Vagina (tissue), 2 donors: ENCODE results near the gene TRAF1. TPM values are rescaled to one million over a fixed set of nuclear protein-coding genes. Genes with fewer than 3 reads are reported as not detected.
A peak's percentile ranks its signal among the peaks of the same experiment; 100 is the strongest.

Experiments
- DNase-seq, 2 donors: peaks; one replicate each; pipeline ENCODE4 v3.0.0-alpha.2; 2017; ENCODE audit errors: extremely low spot score in 2 of 2
- H3K27ac ChIP-seq: fragments of 200-600 bp; sonication (generic); one replicate; pipeline ENCODE4 v1.5.1; 2019
- H3K27me3 ChIP-seq: fragments of 200-600 bp; sonication (generic); one replicate; pipeline ENCODE4 v1.5.1; 2019
- H3K36me3 ChIP-seq, 2 donors: fragments of 200-600 bp; sonication (generic); one replicate each; pipeline ENCODE4 v1.5.1; 2017 to 2019
- H3K4me1 ChIP-seq: fragments of 200-600 bp; sonication (generic); one replicate; pipeline ENCODE4 v1.5.1; 2019
- H3K4me3 ChIP-seq, 2 donors: fragments of 200-600 bp; sonication (generic); 1 replicate in 1 of 2; 2 replicates in 1 of 2; pipeline ENCODE4 v1.5.1; 2016 to 2019
- H3K9me3 ChIP-seq: fragments of 200-600 bp; sonication (generic); one replicate; pipeline ENCODE4 v1.5.1; 2019
- CTCF ChIP-seq, 3 experiments: fragments of 450-650 bp in 2 of 3; fragments of 200-600 bp in 1 of 3; sonication (generic) in 1 of 3; IDR thresholded peaks; one replicate each; pipeline ENCODE4 v1.5.1; 2017 to 2019; ENCODE audit warnings: antibody characterized with exemption in 3 of 3, mild to moderate bottlenecking in 2 of 3, moderate library complexity in 2 of 3
- POLR2A ChIP-seq, 2 donors: fragments of 450-650 bp; IDR thresholded peaks; one replicate each; pipeline ENCODE4 v1.6.1; 2017; ENCODE audit warnings: antibody characterized with exemption in 2 of 2, mild to moderate bottlenecking in 2 of 2, moderate library complexity in 2 of 2
- POLR2AphosphoS5 ChIP-seq, 2 donors: sonication (generic); formaldehyde crosslinking; IDR thresholded peaks; one replicate each; pipeline ENCODE4 v1.9.0; 2017; ENCODE audit warnings: antibody characterized with exemption in 2 of 2, mild to moderate bottlenecking in 2 of 2, low read depth in 1 of 2; ENCODE audit not compliant: insufficient read depth in 1 of 2
- intact Hi-C: fragments of 100-400 bp; cut with DNase I; formaldehyde crosslinking; loops from one replicate; pipeline ENCODE4 v1.15.1; 2023
- total RNA-seq: library from RNA; depleted of rRNA; stranded (reverse); fragments of >200 nt; gene quantifications from one replicate; pipeline ENCODE4 v1.2.3, GENCODE V29; 2016

Gene TRAF1
- total RNA-seq, 1 donor from 2014 or later: 6.9 TPM

DNA sequence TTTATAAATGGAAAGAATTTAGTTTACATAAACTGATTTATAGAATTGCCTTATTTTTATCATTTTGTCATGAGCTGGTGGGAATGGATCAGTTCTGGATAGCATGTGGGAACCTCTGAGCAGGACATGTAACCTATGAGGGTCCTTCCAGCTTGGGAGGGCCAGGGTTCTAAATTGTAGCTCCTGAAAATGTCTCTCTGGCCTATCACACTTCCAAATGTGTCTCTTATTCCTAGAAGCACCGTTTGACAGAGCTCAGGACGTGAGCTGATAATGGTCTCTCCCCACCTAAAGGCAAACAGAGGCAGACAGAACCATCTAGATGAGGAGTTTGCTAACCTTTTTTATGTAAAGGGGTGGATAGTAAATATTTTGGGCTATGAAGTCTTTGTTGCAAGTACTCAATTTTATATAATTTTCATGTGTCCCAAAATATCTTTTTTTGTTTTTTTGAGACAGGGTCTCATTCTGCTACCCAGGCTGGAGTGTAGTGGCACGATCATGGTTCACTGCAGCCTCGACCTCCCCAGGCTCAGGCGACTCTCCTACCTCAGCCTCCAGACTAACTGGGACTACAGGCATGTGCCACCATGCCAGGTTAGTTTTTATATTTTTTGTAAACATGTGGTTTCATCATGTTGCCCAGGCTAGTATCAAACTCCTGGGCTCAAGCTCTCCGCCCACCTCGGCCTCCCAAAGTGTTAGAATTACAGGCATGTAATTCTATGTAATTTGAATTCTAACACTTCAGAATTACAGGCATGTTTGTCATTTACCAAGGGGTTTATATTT lies 4.0 kb downstream of the TRAF1 start:
- no peak for TF ChIP-seq POLR2AphosphoS5 (IDR thresholded peaks at IDR 0.05; ENCODE audit: insufficient read depth in 1 of 2, low read depth in 1 of 2)
- TF ChIP-seq CTCF (IDR thresholded peaks at IDR 0.05): no peak
- TF ChIP-seq POLR2A (IDR thresholded peaks at IDR 0.05): no peak
- no peaks in the 10 kb centered on the region for H3K36me3 ChIP-seq
- no peak overlapping the region for H3K4me3 ChIP-seq
- intact Hi-C loops: no loop called here
- H3K9me3 ChIP-seq: no peaks in the 10 kb centered on the region
- DNase-seq: no peak
- H3K27ac ChIP-seq: no peak overlapping the region
- H3K27me3 ChIP-seq: no peaks in the 10 kb centered on the region
- peaks cover 17% of the 10 kb centered on the region for H3K4me1 ChIP-seq

DNA sequence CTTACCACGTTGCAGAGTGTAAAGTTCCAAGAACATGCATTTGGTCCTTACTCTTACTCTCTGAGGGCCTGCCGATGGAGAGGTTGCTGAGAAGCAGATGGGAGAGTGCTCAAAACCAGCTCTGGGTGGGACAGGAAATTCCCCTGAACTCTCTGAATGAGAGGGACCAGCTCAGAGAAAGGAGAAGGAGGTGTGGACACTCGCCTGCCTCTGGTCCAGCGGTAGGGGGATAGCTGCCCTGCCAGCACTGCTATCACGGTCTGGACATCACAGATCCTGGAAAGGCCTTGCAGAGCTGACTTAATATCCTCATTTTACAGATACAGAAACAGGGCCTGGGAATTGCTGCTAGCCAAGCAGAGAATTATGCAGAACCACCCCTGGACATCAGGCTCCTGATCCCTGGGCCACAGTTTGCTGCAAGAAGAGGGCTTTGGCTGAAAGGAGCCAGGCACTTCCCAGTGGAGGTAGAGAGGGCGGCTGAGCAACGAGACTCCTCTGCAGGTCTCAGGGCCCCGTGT lies 4.9 kb downstream of the TRAF1 start:
- intact Hi-C loops: no loop called here

GRCh38 chr9:120920806-120921178 lies 5.8 kb downstream of the TRAF1 start:
- TF ChIP-seq POLR2AphosphoS5 (IDR thresholded peaks at IDR 0.05; ENCODE audit: insufficient read depth in 1 of 2, low read depth in 1 of 2) (no peak), POLR2A (IDR thresholded peaks at IDR 0.05) (no peak), CTCF (IDR thresholded peaks at IDR 0.05) (no peak)
- H3K4me1 ChIP-seq: peaks cover 34% of the 10 kb centered on the region

More for the DNA sequence above, 4.9 kb downstream of the TRAF1 start:
- H3K27me3 ChIP-seq: no peaks in the 10 kb centered on the region
- H3K4me1 ChIP-seq: peaks cover 24% of the 10 kb centered on the region
- no peaks in the 10 kb centered on the region for H3K9me3 ChIP-seq
- no peak for DNase-seq
- no peak overlapping the region for H3K4me3 ChIP-seq
- peak overlapping the region; percentile 83 for H3K27ac ChIP-seq
- no peaks in the 10 kb centered on the region for H3K36me3 ChIP-seq
- no peak for TF ChIP-seq POLR2A (IDR thresholded peaks at IDR 0.05)
- no peak for TF ChIP-seq POLR2AphosphoS5 (IDR thresholded peaks at IDR 0.05; ENCODE audit: insufficient read depth in 1 of 2, low read depth in 1 of 2)
- TF ChIP-seq CTCF (IDR thresholded peaks at IDR 0.05): no peak

DNA sequence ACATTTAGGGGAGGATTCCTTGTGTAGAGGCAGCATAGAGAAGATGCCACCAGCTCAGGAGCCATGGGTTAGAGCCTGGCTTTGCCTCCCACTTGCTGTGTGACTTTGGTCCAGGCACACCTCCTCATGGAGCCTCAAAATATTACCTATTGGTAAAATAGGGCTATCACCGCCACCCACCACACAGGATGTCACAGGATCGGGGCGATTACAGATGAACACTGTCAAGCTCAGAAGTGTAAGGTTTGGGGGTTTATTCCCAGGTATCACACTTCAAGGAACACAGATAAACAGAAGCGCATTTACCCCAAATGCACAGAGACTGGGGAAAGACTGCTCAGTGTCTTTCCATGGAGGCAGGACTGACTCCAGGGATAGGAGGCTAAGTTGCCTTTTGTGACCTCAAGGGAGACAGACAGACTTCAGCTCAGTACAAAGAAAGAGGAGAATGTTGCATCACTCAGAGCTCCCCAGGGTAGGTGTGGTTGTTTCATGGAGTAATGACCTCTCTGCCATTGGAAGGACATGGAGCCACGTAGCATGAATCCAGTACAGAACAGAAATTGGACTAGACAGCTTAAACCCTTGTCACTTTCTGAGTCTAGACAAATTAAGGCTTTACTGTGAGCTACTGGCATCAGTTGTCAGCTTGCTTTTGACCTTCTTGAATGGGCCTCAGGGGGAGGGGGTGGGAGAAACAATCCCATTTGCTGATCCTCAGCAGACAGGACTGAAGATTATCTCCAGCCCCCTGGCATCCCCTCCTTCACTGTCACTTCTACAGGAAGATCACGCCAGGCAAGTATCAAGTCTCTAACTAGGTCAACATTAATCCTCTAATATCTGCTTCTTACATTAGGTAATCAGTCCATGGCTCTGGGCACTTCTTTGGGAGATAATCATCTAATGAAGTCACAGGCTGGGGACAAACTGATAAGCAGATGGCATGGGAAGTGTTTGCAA lies 6.5 kb downstream of the TRAF1 start:
- DNase-seq: no peak
- no peaks in the 10 kb centered on the region for H3K9me3 ChIP-seq
- no peaks in the 10 kb centered on the region for H3K27me3 ChIP-seq
- H3K36me3 ChIP-seq: no peaks in the 10 kb centered on the region
- H3K4me1 ChIP-seq: peaks cover 40% of the 10 kb centered on the region
- H3K27ac ChIP-seq: peak overlapping the region; percentile 83
- H3K4me3 ChIP-seq: no peak overlapping the region
- TF ChIP-seq POLR2A (IDR thresholded peaks at IDR 0.05) (no peak), CTCF (IDR thresholded peaks at IDR 0.05) (no peak), POLR2AphosphoS5 (IDR thresholded peaks at IDR 0.05; ENCODE audit: insufficient read depth in 1 of 2, low read depth in 1 of 2) (no peak)
- intact Hi-C loops: no loop called here

More at GRCh38 chr9:120920806-120921178, 5.8 kb downstream of the TRAF1 start:
- Histone ChIP-seq H3K27me3 (no peaks in the 10 kb centered on the region), H3K36me3 (no peaks in the 10 kb centered on the region), H3K27ac (peak overlapping the region; percentile 83), H3K4me3 (no peak overlapping the region), H3K9me3 (no peaks in the 10 kb centered on the region)
- no peak for DNase-seq
- intact Hi-C loops: no loop called here
